K562 (cell line): ENCODE results near the gene NTN3. TPM values are rescaled to one million over a fixed set of nuclear protein-coding genes. Genes with fewer than 3 reads are reported as not detected.

ENCODE experiments used
- CHAMP1 ChIP-seq: fragments of 450-650 bp; IDR thresholded peaks from 2 replicates; pipeline ENCODE4 v1.6.1; 2016; ENCODE audit warnings: mild to moderate bottlenecking
- HMGN3 ChIP-seq: IDR thresholded peaks from 2 replicates; pipeline ENCODE4 v1.6.1; 2011; ENCODE audit warnings: borderline replicate concordance, low read depth, mild to moderate bottlenecking, mixed read lengths, low read length; ENCODE audit not compliant: insufficient read length; ENCODE audit errors: extremely low read depth
- MBD2 ChIP-seq: sonication (generic); IDR thresholded peaks from 2 replicates; pipeline ENCODE4 v1.6.1; 2016; ENCODE audit warnings: low read depth, borderline replicate concordance
- MTA2 ChIP-seq: fragments of 450-650 bp; IDR thresholded peaks from 2 replicates; pipeline ENCODE4 v1.6.1; 2016; ENCODE audit warnings: low read depth
- MXI1 ChIP-seq: IDR thresholded peaks from 2 replicates; pipeline ENCODE4 v1.6.1; 2011; ENCODE audit warnings: low read depth, mild to moderate bottlenecking, improper control_type of control experiment, low read length
- NR2C2 ChIP-seq, 2 experiments: fragments of 200-800 bp in 1 of 2; sonication (Bioruptor generic) in 1 of 2; sonication (generic) in 1 of 2; formaldehyde crosslinking in 1 of 2; IDR thresholded peaks; 2 replicates each; pipeline versions ENCODE4 v1.6.1 to v1.8.0; 2016 to 2022; ENCODE audit warnings: mild to moderate bottlenecking in 1 of 2, missing compliant biosample characterization in 1 of 2, missing genetic modification characterization in 1 of 2, missing genetic modification reagents in 1 of 2
- SAP30 ChIP-seq: fragments of 200-600 bp; sonication (generic); IDR thresholded peaks from 2 replicates; pipeline ENCODE4 v1.6.1; 2012; ENCODE audit warnings: borderline replicate concordance, low read depth, mild to moderate bottlenecking, moderate library complexity, low read length, control low read depth, inconsistent platforms; ENCODE audit not compliant: insufficient read depth, poor library complexity, severe bottlenecking
- TSC22D4 ChIP-seq: fragments of 450-650 bp; IDR thresholded peaks from 2 replicates; pipeline ENCODE4 v1.6.1; 2016; ENCODE audit warnings: missing genetic modification characterization, missing biosample characterization, control low read depth
- ZNF75A ChIP-seq: fragments of 450-650 bp; formaldehyde crosslinking; IDR thresholded peaks from 2 replicates; pipeline ENCODE4 v1.4.0; 2020; ENCODE audit warnings: mild to moderate bottlenecking
- polyA plus RNA-seq, 8 experiments: library from polyadenylated mRNA; depleted of rRNA in 4 of 8; stranded (reverse) in 5 of 8; unstranded in 3 of 8; fragments of >200 nt; fragmentation: Nextera tagmentation in 2 of 8; fragmentation: Illumina TruSeq in 1 of 8; extraction: Ambion mirVana in 2 of 8; extraction: Trizol in 1 of 8; gene quantifications; 2 replicates each; pipeline versions ENCODE4 v1.2.1 to v1.2.3, GENCODE V29; 2011 to 2014; ENCODE audit warnings: inconsistent platforms in 1 of 8, missing spikeins in 1 of 8
- total RNA-seq, 7 experiments: library from RNA; depleted of rRNA in 6 of 7; stranded (reverse); fragments of >200 nt in 6 of 7; fragmentation: Illumina TruSeq in 2 of 7; extraction: Trizol in 2 of 7; gene quantifications; 2 replicates each; pipeline versions ENCODE4 v1.2.1 to v1.2.3, GENCODE V29; 2011 to 2021; ENCODE audit warnings: low replicate concordance in 1 of 7
- TF ChIP-seq, protein P1 (sequence below): fragments of 450-650 bp; formaldehyde crosslinking; IDR thresholded peaks from 2 replicates; pipeline ENCODE4 v1.4.0; 2022; ENCODE audit warnings: missing genetic modification characterization
- TF ChIP-seq, protein P2 (sequence below): fragments of 250-450 bp; sonication (Bioruptor Pico); IDR thresholded peaks from 2 replicates; pipeline ENCODE4 v1.4.0; 2020

Gene NTN3
- total and polyA plus RNA-seq, 9 of the 15 experiments (the other 6 are each of a cell fraction or from before 2014, with no cell fraction given), result not detected

DNA sequence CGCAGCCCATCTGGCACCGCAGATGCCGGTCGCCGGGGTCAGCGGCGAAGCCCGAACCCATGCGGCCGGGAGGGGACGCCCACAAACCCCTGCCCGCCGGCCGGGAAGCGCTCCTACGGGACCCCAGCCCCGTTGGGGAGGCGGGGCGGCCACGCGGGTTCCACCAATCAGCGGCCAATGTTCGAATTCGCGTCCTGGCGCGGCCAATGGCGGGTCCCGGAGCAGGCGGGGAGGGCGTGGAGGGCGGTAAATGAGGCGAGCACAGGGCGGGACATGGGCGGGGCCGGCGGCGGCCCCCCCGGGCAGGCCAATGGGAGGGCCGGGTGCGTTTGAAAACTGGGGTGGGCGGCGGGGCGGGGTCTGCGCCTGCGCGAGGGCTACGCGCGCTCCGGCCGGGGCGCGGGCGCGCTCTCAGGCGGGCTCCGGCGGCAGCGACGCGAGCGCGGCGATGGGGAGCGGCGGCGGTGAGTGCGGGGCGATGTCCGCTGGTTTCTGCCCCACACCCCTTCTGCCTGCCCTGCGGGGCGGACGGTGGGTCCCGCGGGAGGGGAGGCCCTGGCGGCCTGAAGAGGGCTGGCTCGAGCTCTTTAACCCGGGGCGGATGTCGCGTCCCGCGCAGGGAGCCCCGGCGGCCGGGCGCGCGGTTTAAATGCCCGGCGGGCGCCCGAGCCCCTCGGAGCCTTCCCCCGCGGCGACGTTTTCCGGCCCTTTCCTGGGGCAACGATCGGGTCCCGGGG lies 41.9 kb upstream of the NTN3 start, which contains the start of gene CCNF (continued):
- TF ChIP-seq SAP30, result peak; percentile 68
- TF ChIP-seq MBD2, result peak; percentile 90
- no peak for TF ChIP-seq ZNF75A
- TF ChIP-seq CHAMP1, result no peak
- TF ChIP-seq HMGN3, result peak; percentile 54
- no peak; the same call in 1 of the 2 replicates for TF ChIP-seq NR2C2 (CRISPR knock-in tag; IDR thresholded peaks at IDR 0.05)
- peak; percentile 60 for TF ChIP-seq NR2C2 (tag; IDR thresholded peaks at IDR 0.05)
- no peak for TF ChIP-seq MTA2
- TF ChIP-seq MXI1, result 0 out of 2 replicates have a peak, but pooled peaks have one; percentile 20
- TF ChIP-seq, protein P1, sequence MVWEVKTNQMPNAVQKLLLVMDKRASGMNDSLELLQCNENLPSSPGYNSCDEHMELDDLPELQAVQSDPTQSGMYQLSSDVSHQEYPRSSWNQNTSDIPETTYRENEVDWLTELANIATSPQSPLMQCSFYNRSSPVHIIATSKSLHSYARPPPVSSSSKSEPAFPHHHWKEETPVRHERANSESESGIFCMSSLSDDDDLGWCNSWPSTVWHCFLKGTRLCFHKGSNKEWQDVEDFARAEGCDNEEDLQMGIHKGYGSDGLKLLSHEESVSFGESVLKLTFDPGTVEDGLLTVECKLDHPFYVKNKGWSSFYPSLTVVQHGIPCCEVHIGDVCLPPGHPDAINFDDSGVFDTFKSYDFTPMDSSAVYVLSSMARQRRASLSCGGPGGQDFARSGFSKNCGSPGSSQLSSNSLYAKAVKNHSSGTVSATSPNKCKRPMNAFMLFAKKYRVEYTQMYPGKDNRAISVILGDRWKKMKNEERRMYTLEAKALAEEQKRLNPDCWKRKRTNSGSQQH (CRISPR knock-in tag), result 0 out of 2 replicates have a peak, but pooled peaks have one; percentile 12
- TF ChIP-seq TSC22D4 (tag), result no peak
- TF ChIP-seq, protein P2, sequence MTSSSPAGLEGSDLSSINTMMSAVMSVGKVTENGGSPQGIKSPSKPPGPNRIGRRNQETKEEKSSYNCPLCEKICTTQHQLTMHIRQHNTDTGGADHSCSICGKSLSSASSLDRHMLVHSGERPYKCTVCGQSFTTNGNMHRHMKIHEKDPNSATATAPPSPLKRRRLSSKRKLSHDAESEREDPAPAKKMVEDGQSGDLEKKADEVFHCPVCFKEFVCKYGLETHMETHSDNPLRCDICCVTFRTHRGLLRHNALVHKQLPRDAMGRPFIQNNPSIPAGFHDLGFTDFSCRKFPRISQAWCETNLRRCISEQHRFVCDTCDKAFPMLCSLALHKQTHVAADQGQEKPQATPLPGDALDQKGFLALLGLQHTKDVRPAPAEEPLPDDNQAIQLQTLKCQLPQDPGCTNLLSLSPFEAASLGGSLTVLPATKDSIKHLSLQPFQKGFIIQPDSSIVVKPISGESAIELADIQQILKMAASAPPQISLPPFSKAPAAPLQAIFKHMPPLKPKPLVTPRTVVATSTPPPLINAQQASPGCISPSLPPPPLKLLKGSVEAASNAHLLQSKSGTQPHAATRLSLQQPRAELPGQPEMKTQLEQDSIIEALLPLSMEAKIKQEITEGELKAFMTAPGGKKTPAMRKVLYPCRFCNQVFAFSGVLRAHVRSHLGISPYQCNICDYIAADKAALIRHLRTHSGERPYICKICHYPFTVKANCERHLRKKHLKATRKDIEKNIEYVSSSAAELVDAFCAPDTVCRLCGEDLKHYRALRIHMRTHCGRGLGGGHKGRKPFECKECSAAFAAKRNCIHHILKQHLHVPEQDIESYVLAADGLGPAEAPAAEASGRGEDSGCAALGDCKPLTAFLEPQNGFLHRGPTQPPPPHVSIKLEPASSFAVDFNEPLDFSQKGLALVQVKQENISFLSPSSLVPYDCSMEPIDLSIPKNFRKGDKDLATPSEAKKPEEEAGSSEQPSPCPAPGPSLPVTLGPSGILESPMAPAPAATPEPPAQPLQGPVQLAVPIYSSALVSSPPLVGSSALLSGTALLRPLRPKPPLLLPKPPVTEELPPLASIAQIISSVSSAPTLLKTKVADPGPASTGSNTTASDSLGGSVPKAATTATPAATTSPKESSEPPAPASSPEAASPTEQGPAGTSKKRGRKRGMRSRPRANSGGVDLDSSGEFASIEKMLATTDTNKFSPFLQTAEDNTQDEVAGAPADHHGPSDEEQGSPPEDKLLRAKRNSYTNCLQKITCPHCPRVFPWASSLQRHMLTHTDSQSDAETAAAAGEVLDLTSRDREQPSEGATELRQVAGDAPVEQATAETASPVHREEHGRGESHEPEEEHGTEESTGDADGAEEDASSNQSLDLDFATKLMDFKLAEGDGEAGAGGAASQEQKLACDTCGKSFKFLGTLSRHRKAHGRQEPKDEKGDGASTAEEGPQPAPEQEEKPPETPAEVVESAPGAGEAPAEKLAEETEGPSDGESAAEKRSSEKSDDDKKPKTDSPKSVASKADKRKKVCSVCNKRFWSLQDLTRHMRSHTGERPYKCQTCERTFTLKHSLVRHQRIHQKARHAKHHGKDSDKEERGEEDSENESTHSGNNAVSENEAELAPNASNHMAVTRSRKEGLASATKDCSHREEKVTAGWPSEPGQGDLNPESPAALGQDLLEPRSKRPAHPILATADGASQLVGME (CRISPR knock-in tag), result 0 out of 2 replicates have a peak, but pooled peaks have one; percentile 38
